Measurements from ENCODE around the gene SPOCK2.

DNA sequence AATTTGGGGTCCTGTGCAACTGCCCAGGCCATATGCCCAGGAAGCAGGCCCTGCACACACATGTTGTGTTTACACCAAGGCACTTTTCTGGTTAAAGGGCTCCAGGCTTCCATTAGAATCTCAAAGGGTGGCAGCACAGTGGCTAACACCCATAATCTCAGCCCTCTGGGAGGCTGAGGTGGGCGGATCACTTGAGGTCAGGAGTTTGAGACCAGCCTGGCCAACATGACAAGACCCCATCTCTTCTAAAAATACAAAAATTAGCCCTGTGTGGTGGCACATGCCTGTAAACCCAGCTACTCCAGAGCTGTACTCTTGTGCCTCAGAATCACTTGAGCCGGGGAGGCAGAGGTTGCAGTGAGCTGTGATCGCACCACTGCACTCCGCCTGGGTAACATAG, 53.6 kb downstream of the SPOCK2 start:
- TF ChIP-seq CTCF (IDR thresholded peaks at IDR 0.05; ENCODE audit: low read depth, low read length): no peak
- no peak for TF ChIP-seq EZH2phosphoT487 (IDR thresholded peaks at IDR 0.05; ENCODE audit: low read depth)

All from OCI-LY3 (cell line).